ENCODE results near the gene PANK4.

The PANK4 gene

GRCh38 chr1:2508751-2509150, 17.6 kb downstream of the PANK4 start:
- DNase-seq = no peak

- no peak for DNase-seq
These were observed 18.2 kb downstream of the PANK4 start for GRCh38 chr1:2508180-2508579.

DNA sequence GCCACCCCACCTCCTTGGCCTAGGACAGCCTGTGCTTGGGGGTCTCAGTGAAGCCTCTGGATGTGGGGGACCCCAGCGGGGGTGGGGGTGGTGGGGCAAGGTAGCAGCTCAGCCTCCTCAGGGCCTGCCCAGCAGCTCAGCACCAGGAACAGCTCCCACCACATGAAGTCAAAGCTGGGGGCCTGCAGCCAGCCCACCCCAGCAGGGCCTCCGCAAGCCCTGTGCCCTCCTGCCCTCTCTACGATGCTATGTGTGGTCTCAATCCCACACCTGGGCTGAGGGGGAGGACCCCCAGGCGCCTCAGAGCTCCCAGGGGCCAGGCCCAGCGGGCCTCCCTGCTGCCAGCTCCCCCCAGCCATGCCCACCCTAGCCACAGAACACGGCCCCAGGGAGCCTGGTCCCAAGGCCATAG, 18.6 kb downstream of the PANK4 start:
- no peak for DNase-seq

DNA sequence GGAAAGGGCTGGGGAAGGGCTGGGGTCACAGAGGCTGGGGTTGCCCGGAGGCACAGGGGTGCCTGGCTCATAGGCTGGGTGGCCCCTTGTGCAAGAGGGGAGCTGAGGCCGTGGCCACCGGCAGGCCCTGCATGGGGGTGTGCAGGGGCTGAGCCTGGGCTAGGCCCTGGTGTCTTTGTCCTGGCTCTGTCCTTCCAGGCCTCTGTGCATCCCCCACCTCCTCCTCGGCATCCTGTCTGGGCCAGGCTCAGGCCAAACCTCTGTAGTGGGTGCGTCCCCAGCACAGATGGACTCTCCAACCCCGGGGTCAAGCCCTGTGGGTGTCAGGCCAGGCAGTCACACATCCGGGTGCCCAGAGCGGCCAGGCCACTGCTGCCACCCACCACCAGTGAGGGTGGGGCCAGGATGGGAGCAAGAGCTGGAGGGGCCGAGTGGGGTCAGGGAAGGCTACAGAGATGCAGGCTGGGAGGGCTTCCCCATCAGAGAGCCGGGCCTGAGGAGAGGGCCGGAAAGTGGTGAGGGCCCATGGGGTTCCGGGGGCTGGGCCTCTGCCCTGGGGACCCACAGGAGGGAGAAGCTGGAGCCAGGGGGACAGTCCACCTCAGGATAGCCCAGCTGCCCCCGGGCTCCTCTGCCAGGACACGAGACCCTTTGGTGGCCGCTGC, 19.4 kb downstream of the PANK4 start:
- DNase-seq = no peak

DNA sequence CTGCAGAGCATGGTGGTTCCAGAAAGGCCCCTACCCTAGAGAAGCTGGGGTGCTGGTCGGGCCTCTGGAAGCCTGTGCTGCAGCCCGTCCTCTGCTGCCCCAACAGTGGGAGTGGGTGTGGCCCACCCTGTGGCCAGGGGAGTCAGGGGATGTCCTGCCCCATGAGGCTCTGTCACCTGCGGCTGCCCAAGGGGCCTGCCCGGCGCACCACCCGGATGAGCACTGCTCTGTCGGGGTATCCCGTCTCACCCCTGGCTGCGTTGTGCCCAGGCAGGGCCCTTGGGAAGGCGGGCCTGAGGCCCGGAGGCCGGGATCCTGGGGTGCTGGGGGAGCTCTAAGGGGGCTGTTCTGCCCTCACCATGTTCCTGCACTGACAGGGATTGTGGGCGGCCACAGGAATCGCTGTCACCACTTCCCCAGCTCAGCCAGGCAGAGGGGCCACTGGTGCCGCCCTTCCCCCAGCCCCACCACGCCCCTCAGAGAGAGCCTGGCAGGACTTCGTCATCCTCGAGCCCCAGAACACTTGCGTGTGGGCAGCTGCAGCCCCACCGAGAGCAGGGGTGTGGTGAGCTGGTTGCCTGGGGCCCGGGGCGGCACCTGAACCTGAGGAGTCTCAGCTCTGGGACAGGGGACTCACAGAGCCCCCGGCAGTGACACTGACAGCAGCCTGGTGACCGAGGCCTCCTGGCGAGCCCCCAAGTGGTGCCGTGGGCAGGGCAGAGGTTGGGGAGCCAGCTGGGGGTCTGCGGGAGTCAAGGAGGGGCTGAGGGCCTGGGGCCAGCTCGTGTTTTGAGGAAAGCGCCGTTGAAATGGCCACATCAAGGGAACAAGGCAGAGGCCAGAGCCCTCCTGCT, 20.2 kb downstream of the PANK4 start:
- DNase-seq = no peak

- DNase-seq = no peak
These were observed 20.9 kb downstream of the PANK4 start for GRCh38 chr1:2505461-2505994.

- no peak for DNase-seq
These were observed 21.5 kb downstream of the PANK4 start for GRCh38 chr1:2504949-2505272.

DNA sequence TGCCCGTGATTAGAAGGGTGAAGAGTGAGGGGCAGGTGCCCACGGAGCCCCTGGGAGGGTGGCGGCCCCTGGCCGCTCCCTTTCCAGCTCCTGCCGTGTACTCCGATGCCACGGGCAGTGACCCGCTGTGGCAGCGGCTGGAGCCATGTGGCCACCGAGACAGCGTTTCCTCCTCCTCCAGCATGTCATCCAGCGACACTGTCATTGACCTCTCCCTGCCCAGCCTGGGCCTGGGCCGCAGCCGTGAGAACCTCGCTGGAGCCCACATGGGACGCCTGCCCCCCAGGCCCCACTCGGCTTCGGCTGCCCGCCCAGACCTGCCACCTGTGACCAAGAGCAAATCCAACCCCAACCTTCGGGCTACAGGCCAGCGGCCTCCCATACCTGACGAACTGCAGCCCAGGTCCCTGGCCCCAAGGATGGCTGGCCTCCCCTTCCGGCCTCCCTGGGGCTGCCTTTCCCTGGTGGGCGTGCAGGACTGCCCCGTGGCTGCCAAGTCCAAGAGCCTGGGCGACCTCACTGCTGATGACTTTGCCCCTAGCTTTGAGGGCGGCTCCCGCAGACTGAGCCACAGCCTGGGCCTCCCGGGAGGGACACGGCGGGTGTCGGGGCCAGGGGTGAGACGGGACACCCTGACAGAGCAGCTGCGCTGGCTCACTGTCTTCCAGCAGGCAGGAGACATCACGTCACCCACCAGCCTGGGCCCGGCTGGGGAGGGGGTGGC, 22.0 kb downstream of the PANK4 start:
- DNase-seq = no peak

DNA sequence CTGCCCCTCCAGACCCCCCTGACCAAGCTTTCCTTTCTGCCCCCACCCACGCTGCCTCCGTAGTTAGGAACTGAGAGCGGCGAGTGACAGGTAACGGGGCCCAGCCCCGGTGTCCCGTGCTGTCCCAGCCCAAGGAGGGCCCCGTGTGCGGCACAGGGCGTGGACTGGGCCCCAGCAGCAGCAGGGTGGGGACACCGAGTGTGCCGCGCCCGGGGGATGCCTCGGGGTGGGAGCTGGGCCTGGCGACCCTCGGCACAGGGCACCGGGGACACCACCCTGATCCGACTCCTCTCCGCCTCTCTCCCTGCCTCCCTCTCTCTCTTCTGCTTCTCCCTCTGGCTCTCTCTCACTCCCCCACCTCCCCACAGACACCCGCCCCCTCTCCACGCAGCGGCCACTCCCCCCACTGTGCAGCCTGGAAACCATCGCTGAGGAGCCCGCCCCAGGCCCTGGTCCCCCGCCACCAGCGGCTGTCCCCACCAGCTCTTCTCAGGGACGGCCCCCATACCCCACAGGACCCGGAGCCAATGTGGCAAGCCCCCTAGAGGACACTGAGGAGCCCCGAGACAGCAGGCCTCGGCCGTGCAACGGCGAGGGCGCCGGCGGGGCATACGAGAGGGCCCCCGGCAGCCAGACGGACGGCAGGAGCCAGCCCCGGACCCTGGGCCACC, 22.7 kb downstream of the PANK4 start:
- no peak for DNase-seq

GRCh38 chr1:2502661-2503553, 23.5 kb downstream of the PANK4 start:
- DNase-seq = no peak

- no peak for DNase-seq
These were observed 24.2 kb downstream of the PANK4 start for GRCh38 chr1:2502210-2502609.

- no peak for DNase-seq
These were observed 24.6 kb downstream of the PANK4 start for GRCh38 chr1:2501820-2502119.

DNA sequence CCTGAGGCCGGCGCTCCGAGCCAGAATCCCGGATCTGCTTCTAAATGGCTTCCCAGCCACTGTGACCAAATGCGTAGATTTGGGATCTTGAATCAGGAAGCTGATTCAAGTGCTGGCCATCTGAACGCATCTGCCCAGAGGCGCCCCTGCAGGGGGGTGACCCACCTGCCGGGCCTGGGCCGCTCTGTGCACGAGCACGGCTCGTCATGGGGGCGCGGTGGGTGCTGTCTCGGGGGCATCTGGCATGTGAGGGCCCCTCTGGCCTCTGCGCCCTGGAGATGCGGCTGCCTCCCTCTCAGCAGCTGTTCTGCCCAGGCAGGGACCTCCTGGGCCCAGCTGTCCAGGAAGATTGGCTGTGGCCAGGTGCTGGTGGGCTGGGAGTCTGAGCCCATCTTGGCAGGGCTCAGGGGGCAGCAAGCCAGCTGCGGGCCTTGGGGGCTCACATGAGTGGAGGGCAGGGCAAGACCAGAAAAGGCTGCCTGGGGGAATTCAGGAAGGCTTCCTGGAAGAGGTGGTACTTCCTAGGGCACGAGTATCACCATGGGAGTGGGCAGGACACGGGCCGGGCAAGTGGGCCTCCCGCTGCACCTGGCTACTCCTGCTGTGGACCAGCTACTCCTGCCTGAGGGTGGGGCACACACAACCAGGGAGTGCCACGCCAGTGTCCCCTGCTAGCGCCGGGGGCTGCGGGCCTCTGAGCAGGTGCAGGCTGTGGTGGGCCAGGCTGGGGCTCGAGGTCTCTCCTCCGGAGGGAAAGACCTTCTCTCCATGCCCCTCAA, 25.2 kb downstream of the PANK4 start:
- no peak for DNase-seq

GRCh38 chr1:2499986-2500596, 26.3 kb downstream of the PANK4 start:
- DNase-seq = no peak

GRCh38 chr1:2499260-2499659, 27.1 kb downstream of the PANK4 start:
- no peak for DNase-seq

DNA sequence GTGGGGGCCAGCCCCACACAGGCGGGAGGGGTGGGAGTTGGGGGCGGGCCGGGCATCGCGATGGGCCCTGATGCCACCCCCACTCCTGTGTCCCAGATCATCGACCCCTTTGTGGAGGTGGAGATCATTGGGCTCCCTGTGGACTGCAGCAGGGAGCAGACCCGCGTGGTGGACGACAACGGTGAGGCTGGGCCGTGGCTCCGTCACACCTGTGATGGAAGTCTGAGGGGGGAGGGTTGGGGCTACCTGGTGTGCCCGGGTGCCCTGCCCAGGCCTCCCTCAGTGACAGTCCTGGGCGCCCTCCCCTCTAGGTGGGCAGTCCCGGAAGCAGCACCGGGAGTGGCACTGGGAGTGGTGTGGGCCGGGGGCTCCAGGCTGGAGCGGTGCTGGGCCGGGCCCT, 27.7 kb downstream of the PANK4 start:
- no peak for DNase-seq

- DNase-seq = no peak
These were observed 28.5 kb downstream of the PANK4 start for GRCh38 chr1:2497891-2498290.

DNA sequence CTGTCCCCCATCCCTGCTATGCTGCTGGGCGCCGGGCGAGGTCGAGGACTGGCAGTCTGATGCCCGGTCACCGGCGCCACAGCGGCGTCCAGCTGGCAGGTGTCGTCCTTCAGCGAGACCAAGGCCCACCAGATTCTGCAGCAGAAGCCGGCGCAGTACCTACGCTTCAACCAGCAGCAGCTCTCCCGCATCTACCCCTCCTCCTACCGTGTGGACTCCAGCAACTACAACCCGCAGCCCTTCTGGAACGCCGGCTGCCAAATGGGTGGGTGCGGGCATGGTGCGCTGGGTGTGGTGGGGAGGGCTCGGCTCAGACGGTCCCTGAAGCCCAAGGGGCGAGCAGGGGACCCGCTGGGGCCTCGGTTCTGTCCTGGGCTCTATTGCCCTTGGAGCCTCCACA, 29.6 kb downstream of the PANK4 start:
- DNase-seq = no peak

DNA sequence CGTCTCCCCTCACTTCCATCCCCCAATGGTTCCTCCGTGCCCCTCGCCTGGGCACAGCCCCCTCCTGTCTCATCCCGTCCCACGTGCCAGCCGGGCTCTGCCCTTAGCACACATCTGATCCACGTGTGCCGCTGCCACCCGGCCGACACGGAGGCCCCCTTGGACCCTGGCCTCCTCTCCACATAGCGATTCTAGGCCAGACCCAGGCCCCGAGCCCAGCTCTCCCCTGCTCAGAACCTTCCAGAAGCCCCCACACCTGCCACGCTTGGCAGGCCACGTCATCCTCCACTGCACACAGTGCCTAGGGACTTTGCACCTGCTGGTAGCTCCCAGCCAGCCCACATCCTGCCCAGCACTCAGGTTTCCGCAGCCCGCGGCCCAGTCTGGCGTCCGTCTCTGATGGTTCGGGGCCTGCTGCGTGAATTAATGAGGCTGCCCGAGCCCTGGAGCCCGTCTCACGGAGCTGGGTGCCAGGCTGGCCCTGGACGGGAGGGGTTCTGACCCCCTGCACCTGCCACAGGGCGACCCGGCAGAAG, 30.2 kb downstream of the PANK4 start:
- DNase-seq = no peak

DNA sequence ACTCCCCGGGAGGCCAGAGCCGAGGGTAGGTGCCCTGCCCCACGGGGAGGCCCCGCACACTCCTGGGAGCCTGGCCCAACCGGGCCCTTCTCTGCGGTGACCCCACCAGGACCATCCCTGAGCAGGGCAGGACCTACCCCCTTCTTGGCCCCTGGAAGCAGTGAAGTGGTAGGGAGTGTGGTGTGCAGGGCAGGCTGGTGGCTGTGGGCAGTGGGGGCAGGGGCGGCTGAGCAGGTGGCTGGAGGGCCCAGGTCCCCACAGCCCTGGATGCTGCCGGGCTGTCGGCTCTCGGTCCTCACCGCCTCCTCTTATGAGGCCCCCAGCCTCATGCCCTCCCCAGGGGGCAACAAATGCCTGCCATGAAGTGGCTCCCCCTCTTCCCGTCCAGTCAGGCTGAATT, 30.9 kb downstream of the PANK4 start:
- DNase-seq = no peak

DNA sequence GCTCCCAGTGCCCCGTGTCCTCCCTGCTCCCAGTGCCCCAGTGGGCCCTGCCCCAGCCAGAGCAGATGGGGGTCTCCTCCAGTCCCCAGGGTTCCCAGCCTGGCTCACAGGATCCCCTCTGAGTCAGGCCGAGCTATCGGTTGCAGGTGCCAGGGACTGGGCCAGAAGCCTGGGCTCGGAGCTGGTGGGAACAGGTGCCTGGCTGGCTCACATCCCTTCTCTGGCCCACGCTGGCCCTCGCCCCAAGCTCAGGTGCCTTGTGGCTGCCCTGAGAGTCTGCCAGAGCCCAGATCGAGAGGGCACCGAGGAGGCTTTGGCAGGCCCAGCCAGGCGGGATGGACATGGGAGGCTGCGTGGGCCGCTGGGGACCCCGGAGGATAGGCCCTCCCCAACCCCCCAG, 31.4 kb downstream of the PANK4 start:
- no peak for DNase-seq
